Skeletal muscle satellite cell (primary cell): ENCODE results near the gene C8B. TPM values are rescaled to one million over a fixed set of nuclear protein-coding genes. Genes with fewer than 3 reads are reported as not detected.

Source experiments
- H3K27me3 ChIP-seq: 2 replicates; pipeline ENCODE4 v1.7.0; 2013; ENCODE audit warnings: low read length; ENCODE audit not compliant: control insufficient read depth, insufficient read depth
- H3K36me3 ChIP-seq: 2 replicates; pipeline ENCODE4 v1.7.0; 2013; ENCODE audit warnings: mild to moderate bottlenecking, control low read depth, low read length; ENCODE audit not compliant: insufficient read depth
- H3K4me1 ChIP-seq: 2 replicates; pipeline ENCODE4 v1.7.0; 2013; ENCODE audit warnings: low read length; ENCODE audit not compliant: control insufficient read depth, insufficient read depth
- H3K4me2 ChIP-seq: 2 replicates; pipeline ENCODE4 v1.7.0; 2013; ENCODE audit warnings: mild to moderate bottlenecking, low read length
- H3K4me3 ChIP-seq: 2 replicates; pipeline ENCODE4 v1.7.0; 2013; ENCODE audit warnings: low read length
- H3K9ac ChIP-seq: 2 replicates; pipeline ENCODE4 v1.7.0; 2013; ENCODE audit warnings: mild to moderate bottlenecking, low read depth, low read length, moderate library complexity
- H3K9me3 ChIP-seq: replicated peaks from 2 replicates; pipeline ENCODE4 v1.7.0; 2013; ENCODE audit warnings: mild to moderate bottlenecking, control low read depth, low read length
- total RNA-seq: library from RNA; depleted of rRNA; stranded (reverse); fragments of >200 nt; gene quantifications from 2 replicates; pipeline ENCODE4 v1.2.3, GENCODE V29; 2012; rRNA removed

Gene C8B
- total RNA-seq: not detected in 2 replicates

- Histone ChIP-seq H3K9me3 (no peaks in the 10 kb centered on the region), H3K36me3 (no peaks in the 10 kb centered on the region), H3K4me3 (no peak within 1 kb of the TSS), H3K4me2 (no peak within 1 kb of the TSS), H3K9ac (no peak within 1 kb of the TSS), H3K4me1 (no peaks in the 10 kb centered on the region), H3K27me3 (peaks cover 3% of the 10 kb centered on the region)
These were observed at the start of gene C8B for GRCh38 chr1:56965916-56966697. C8B (minus strand) TSS chr1:56966015; CDS start chr1:56965948, 67 bp downstream.

DNA sequence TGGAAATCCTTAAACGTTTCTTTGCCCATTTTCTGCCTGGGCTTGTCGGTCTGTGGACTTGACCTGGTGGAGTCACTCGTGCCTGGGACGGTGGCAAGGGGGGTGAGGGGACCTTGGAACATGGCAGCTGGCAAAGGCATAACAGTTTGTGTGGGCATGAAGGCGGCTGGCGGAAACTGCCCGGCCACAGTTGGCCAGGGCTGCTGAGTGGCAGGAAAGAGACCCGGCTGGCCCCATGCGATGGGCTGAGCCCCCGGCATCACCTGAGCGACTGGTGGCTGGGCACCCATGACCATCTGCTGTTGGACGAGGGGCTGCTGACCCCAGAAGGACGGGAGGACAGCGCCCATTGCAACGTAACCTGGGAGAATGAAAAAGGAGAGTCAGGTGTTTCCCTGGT lies 49.3 kb upstream of the C8B start:
- Histone ChIP-seq H3K9me3 (no peaks in the 10 kb centered on the region), H3K4me2 (no peak overlapping the region), H3K9ac (no peak overlapping the region), H3K36me3 (no peaks in the 10 kb centered on the region), H3K4me3 (no peak overlapping the region), H3K27me3 (no peaks in the 10 kb centered on the region), H3K4me1 (no peaks in the 10 kb centered on the region)

- Histone ChIP-seq H3K27me3 (no peaks in the 10 kb centered on the region), H3K4me2 (no peak overlapping the region), H3K9me3 (no peaks in the 10 kb centered on the region), H3K4me1 (no peaks in the 10 kb centered on the region), H3K36me3 (no peaks in the 10 kb centered on the region), H3K4me3 (no peak overlapping the region), H3K9ac (no peak overlapping the region)
These were observed 47.7 kb upstream of the C8B start for GRCh38 chr1:57013522-57013921.

DNA sequence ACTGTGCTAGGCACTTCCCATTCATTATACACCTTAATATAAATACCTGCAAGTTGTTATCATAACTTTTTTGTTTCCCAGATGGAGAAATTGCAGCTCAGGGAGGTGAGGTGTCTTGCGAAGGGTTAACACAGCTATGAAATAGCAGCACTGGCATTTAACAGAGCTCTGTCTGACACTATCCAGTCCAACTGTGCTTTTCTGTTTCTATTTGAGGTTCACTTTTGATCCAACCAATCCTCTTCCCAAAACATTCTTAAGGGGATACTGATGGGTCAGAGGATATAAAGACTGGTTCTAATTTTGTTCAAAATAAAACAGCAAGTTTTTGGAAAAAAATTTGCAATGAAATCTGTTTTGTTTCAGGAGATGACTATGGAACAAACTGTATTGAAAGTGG lies 46.5 kb upstream of the C8B start:
- Histone ChIP-seq H3K4me2 (no peak overlapping the region), H3K4me1 (no peaks in the 10 kb centered on the region), H3K9ac (no peak overlapping the region), H3K27me3 (no peaks in the 10 kb centered on the region), H3K4me3 (no peak overlapping the region), H3K9me3 (no peaks in the 10 kb centered on the region), H3K36me3 (no peaks in the 10 kb centered on the region)

- no peak overlapping the region for H3K4me2 ChIP-seq
- H3K9ac ChIP-seq: no peak overlapping the region
- H3K9me3 ChIP-seq: no peaks in the 10 kb centered on the region
- no peaks in the 10 kb centered on the region for H3K4me1 ChIP-seq
- no peaks in the 10 kb centered on the region for H3K27me3 ChIP-seq
- no peak overlapping the region for H3K4me3 ChIP-seq
- H3K36me3 ChIP-seq: no peaks in the 10 kb centered on the region
These were observed 44.7 kb upstream of the C8B start for GRCh38 chr1:57010511-57010910.

DNA sequence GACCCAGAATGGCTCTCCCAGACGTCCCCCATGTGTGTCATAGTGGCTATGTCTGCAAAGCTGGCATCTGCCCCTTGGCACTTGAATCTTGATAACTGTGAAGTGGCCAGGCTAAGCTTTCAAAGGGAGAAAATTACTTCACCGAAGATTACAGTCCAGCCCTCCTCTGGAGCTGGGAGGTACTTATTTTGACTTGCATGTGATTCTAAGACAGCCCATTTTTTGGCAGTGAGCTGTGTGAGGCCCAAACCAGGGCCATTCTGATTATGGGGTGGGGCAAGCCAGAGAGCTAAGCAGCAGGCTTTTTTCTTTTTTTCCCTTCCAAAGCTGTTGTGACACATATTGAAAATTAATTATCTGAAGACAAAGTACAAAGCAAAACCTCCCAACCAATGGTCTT lies 42.1 kb upstream of the C8B start:
- H3K4me3 ChIP-seq: no peak overlapping the region
- no peaks in the 10 kb centered on the region for H3K27me3 ChIP-seq
- H3K4me2 ChIP-seq: no peak overlapping the region
- no peaks in the 10 kb centered on the region for H3K9me3 ChIP-seq
- H3K4me1 ChIP-seq: no peaks in the 10 kb centered on the region
- H3K9ac ChIP-seq: no peak overlapping the region
- no peaks in the 10 kb centered on the region for H3K36me3 ChIP-seq

DNA sequence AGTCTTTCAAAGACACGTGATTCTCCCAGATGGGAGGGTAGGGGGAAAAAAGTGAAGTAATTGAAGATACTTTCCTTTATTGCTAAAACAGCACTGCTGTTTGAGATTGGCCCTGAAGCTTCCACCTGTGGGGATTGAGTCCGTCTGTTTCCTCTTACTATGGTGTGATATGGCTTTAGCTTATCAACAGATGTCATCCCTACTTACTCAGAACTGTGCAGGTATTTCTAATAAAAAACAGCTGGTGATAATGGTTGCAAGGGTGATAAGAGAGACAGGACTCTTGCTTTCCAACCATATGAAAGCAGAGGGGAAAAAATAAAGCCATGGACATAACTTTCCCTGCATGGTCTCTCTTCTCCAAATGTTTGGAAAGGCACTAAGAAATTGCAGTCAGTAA lies 41.7 kb upstream of the C8B start:
- no peak overlapping the region for H3K4me2 ChIP-seq
- no peaks in the 10 kb centered on the region for H3K9me3 ChIP-seq
- no peak overlapping the region for H3K4me3 ChIP-seq
- H3K27me3 ChIP-seq: no peaks in the 10 kb centered on the region
- H3K36me3 ChIP-seq: no peaks in the 10 kb centered on the region
- no peak overlapping the region for H3K9ac ChIP-seq
- no peaks in the 10 kb centered on the region for H3K4me1 ChIP-seq

DNA sequence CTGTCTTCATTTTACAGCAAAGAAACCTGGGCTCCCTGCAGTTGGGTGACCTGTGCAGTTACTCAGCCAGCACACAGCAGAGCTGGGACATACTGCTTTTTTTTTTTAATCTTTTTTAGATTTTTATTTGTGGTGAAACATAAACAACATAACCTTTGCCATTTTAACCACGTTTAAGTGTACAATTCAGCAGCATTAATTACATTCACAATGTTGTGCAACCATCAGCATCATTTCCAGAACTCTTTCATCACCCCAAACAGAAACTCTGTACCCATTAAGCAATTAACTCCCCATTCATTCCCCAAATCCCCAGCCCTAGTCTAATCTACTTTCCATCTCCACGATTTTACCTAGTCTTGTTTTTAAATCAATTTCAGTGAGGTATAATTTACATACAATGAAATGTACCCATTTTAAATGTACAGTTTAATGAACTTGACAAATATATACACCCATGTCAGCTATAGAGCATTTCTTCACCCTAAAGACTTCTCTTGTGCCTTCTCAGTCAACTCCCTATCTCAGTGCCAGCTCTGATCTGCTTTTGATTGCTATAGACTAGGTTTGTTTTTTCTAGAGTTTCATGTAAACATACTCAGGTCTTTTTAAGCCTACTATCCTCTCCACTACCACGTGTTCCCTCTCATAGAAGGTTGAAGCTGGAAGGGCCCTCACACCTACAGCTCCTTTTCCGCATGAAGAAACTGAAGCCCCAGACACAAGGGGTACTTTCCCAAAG lies 37.8 kb upstream of the C8B start:
- Histone ChIP-seq H3K36me3 (no peaks in the 10 kb centered on the region), H3K4me1 (no peaks in the 10 kb centered on the region), H3K4me3 (no peak overlapping the region), H3K4me2 (no peak overlapping the region), H3K9ac (no peak overlapping the region), H3K9me3 (no peaks in the 10 kb centered on the region), H3K27me3 (no peaks in the 10 kb centered on the region)

DNA sequence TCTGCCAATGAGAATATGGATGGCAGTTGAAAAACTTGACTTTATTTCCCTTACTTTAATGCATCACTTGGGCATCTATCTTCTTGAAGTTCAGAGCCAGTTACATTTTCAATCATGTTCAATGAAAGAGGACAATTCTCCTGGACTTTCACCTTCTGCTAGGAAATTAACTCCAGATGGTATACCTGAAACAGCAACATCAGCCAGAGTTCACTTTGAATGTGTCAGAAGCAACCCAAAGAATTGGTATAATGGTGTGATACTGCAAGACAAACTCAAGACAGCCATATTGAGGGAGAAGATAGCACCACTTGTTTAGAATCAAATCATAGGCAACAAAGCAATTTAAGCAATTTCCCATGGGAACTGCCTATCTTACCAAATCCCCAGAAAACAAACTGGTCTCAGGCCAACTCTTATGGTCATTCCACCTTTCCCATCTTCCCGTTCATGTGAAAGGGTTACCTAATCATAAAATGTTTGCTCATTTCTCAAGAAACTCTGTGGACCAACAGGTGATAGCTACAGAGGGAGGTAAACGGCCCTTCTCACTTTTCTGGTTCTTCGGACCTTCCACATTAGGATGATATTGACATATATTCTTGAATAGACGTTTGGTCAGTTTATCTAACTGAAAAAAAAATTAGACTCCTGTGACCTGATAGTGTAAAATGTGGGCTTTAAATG lies 29.7 kb upstream of the C8B start:
- Histone ChIP-seq H3K9ac (no peak overlapping the region), H3K9me3 (no peaks in the 10 kb centered on the region), H3K4me1 (no peaks in the 10 kb centered on the region)

DNA sequence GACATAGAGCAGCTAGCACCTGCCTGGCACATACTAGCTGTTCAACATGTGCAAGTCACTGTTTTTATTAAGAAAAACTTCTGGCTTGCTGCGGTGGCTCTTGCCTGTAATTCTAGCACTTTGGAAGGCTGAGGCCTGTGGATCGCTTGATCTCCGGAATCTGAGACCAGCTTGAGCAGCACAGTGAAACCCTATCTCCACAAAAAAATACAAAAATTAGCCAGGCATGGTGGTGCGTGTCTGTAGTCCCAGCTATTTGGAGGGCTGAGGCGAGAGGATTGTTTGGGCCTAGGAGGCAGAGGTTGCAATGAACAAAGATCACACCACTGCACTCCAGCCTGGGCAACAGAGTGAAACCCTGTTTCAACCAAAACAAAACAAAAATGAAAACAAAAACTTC lies 27.7 kb upstream of the C8B start:
- Histone ChIP-seq H3K4me3 (no peak overlapping the region), H3K4me2 (no peak overlapping the region), H3K27me3 (no peaks in the 10 kb centered on the region), H3K9me3 (no peaks in the 10 kb centered on the region), H3K36me3 (no peaks in the 10 kb centered on the region), H3K4me1 (no peaks in the 10 kb centered on the region), H3K9ac (no peak overlapping the region)

More for the DNA sequence above, 29.7 kb upstream of the C8B start:
- Histone ChIP-seq H3K4me2 (no peak overlapping the region), H3K36me3 (no peaks in the 10 kb centered on the region), H3K27me3 (no peaks in the 10 kb centered on the region), H3K4me3 (no peak overlapping the region)

DNA sequence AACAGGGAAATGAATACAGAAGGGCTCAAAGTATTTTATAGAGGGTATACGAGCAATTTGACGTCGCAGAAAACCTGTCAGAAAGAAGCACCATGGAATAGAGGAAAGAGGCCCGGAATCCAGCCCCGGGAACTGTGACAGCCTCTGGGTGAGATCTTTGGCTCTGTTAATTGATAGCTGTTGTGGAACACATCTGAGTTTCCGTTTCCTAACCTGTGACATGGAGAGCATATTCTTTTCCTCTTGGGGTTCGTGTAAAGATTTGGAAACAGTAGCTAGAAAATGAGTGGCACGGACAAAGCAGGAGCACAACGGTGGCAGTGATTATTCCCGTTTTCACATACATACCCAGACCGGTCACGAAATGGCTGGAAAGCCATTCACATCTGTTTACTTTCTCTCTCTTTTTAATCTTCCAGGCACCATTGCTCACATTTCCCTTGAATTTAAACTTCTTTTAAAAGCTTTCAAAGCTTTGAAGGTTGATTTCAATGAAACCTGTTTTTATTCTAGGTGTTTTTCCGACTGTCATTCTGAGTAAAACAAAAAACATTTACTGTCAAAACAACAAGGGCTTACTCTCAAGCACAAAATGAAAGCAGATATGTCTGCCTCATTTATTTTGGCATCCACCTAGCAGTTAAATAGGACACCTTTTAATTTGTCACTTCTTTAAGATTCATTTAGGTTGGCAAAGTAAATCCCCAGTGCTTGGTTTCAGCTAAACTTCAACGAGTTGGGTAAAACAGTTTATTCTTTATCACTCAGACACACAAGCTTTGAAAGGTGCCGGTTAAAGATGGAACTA lies 26.7 kb upstream of the C8B start:
- no peaks in the 10 kb centered on the region for H3K27me3 ChIP-seq
- no peaks in the 10 kb centered on the region for H3K4me1 ChIP-seq
- no peaks in the 10 kb centered on the region for H3K36me3 ChIP-seq
- H3K4me2 ChIP-seq: no peak overlapping the region
- no peak overlapping the region for H3K9ac ChIP-seq
- H3K4me3 ChIP-seq: no peak overlapping the region
- no peaks in the 10 kb centered on the region for H3K9me3 ChIP-seq
